Eye (tissue), 1 donor: Measurements from ENCODE around the gene ACSL4.
"Not testable (repeated sequence)": the region's sequence is repeated elsewhere in the genome, so short reads cannot be mapped to it uniquely, and the experiment has no call there.

Source experiments
- DNase-seq: peaks from one replicate; pipeline ENCODE4 v3.0.0-alpha.2; 2015

ACSL4 gene

GRCh38 chrX:109732807-109733612 is at the start of gene ACSL4:
Gene ACSL4, minus strand, starts transcription at chrX:109733257. Its CDS starts 49,894 bp downstream, at chrX:109683363.
- DNase-seq, result peak; percentile 92

- no peak for DNase-seq
These were observed 44.7 kb upstream of the ACSL4 start for GRCh38 chrX:109777749-109778148.

GRCh38 chrX:109776986-109777385 is 43.9 kb upstream of the ACSL4 start:
- DNase-seq, result no peak

DNA sequence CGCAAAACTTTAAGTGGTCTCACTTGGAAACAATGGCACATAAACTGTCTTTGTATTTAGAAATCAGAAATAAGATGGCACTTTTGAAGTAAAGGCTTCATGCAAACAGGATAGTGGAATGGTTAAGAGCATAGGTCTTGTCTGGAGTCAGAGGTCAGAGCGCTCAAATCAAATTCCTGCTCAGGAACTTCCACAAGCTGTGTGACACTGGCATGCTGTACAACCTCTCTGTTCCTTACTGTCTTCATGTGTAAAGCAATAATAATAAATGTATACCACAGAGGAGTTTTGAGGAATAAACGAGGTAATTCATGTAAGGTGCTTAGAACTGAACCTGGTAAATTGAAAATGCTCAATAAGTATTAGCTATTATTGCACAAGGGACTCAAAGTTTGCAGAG is 43.4 kb upstream of the ACSL4 start:
- no peak for DNase-seq

GRCh38 chrX:109775386-109775785 is 42.3 kb upstream of the ACSL4 start:
- DNase-seq, result peak; percentile 7

GRCh38 chrX:109774706-109775105 is 41.6 kb upstream of the ACSL4 start:
- peak; percentile 3 for DNase-seq

GRCh38 chrX:109774136-109774535 is 41.1 kb upstream of the ACSL4 start:
- no peak for DNase-seq

GRCh38 chrX:109773374-109773773 is 40.3 kb upstream of the ACSL4 start:
- DNase-seq, result no peak

DNA sequence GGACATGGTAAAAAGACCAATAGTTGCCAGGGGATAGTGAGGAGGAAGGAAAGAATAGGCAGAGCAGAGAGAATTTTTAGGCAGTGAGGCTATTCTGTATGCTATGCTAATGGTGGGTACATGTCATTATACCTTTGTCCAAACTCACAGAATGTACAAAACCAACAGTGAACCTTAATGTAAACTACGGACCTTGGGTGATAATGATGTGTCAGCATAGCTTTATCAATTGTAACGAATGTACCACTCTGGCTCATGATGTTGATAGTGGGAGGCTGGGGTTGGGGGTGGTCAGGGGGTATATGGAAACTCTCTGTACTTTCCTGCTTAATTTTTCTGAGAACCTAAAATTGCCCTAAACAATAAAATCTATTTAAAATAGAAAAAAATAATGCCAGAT is 37.7 kb upstream of the ACSL4 start:
- no peak for DNase-seq

GRCh38 chrX:109760922-109761250 is 27.8 kb upstream of the ACSL4 start:
- no peak for DNase-seq

DNA sequence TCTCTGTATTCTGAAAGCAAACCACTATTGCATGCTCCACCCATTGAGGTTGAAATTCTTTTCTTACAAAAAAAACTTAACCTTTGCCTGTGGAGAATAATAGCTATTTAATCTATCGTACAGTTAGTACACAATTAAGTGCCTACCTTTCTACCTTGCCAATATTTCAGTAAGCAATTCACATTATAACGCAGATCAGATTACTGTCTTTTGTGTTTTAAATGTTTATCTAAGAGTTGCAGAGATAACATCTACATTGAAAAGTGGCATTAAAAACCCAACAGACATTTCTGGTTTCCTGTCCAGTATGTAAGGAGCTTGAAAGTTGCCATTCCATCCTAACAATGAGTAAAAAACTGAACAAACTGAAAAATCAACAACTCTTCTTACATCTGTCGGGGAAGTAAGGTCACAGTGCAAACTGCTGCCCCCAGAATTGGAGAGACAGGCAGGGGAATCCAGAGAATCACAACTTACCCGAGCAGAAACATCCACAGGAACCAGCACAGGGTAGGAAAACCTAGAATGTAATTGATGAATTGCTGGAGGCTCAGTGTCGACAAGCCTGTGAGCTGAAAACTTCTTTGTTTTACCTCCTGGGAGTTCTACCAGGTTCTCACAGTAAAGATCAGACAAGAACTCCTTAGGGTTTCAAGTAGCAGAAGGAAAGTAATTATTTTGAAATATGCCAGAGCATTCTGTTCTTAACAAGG is 27.3 kb upstream of the ACSL4 start:
- DNase-seq, result no peak

DNA sequence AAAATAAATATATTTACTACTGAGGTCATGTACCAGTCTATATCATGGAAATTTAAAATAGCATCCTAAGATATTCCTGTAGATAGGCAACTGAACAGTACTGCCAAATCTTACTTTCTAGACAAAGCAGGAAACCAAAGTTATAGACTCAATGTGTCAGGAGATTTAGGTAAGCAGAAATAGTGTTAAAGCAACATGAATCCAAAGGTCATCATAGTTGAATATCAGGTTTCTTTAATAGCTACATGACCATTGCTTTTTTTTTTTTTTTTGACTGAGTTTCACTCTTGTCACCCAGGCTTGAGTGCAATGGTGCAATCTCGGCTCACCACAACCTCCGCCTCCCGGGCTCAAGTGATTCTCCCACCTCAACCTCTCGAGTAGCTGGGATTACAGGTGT is 20.2 kb upstream of the ACSL4 start:
- no peak for DNase-seq

DNA sequence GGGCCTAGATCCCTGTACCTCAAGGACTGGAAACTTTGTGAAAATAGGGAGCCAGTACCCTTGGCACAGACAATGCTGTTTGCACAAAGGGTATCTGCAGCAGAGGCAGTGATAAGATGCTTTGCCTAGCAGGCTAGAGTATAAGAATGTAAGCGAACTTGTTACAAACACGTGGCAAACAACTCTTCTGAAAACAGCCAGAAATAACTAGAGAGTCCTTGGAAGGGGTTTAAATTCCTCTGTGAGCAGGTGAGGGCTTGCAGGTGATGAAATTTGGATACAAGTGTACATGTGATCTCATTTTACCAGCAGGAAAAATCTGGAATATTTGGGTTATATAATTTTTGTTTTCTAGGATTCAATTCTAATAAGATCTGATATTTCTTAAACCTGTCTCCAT is 18.6 kb upstream of the ACSL4 start:
- no peak for DNase-seq

- DNase-seq, result no peak
These were observed 16.1 kb upstream of the ACSL4 start for GRCh38 chrX:109749207-109749606.

- DNase-seq, result no peak
These were observed 14.6 kb upstream of the ACSL4 start for GRCh38 chrX:109747681-109748080.

- no peak for DNase-seq
These were observed 9.7 kb upstream of the ACSL4 start for GRCh38 chrX:109742722-109743121.

DNA sequence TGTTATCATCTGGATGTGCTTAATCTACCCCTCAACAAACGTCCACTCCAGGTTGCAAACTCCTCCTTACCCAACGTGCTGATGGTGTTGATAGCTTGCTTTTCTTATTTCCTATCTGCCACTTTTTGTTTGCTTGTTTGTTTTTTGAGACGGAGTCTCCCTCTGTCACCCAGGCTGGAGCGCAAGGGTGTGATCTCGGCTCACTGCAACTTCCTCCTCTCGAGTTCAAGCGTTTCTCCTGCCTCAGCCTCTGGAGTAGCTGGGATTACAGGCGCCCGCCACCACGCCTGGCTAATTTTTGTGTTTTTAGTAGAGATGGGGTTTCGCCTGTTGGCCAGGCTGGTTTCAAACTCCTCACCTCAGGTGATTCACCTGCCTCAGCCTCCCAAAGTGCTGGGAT is 7.8 kb upstream of the ACSL4 start:
- not testable (repeated sequence) for DNase-seq

- DNase-seq, result no peak
These were observed 7.4 kb upstream of the ACSL4 start for GRCh38 chrX:109740433-109740809.

- DNase-seq, result no peak
These were observed 6.8 kb upstream of the ACSL4 start for GRCh38 chrX:109739625-109740432.

DNA sequence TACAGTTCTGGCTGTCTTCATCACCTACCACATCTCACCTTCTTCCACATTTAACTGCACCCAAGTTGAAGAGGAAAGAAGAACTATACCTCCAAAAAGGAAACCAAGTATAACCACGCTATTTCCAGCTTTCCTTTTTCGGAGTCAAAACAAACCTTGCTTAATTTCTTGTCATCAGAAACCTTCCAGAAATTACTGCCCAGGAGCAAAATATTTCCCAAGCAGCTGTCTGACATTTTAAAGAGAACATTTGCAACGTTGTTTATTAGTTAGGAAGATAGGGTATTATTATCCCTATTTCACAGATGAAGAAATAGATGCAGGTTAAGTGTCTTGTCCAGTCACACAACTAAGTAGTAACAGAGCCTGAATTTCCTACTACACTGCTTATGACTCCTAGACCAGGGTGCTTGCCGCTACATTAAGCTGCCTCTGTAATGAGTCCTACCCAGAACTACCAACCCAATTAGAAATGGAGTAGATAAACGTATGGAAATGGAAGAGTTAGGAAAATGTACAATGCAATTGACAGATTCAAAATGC is 2.2 kb upstream of the ACSL4 start:
- DNase-seq, result no peak

DNA sequence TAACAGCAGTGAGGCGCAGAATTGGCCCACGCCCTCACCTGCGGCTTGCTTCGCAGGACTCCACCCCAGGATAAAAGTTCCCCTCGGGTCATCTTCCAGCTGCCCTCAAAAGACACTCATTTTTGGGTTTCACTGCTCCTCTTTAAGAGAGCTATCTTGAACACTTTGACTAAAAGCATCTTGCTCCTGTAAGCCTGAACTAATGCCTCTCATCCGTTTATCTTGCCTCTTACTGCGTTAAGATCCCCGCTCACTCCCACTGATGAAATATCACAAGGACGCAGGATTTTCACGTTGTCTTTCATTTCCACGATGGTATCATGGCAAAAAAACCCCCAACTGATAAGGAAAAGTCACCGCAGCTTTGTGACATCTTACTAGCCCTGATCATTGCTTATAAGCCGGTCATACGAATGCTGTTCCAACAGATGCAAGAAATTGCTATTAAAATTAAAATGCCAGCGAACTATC is 591 bp upstream of the ACSL4 start:
- DNase-seq, result no peak

GRCh38 chrX:109732017-109732801 is 848 bp downstream of the ACSL4 start:
- DNase-seq, result peak; percentile 65

GRCh38 chrX:109728173-109728535 is 4.9 kb downstream of the ACSL4 start:
- DNase-seq, result no peak
